HG03520 (cell line): ENCODE measurements around the gene EPHA2.
"Not testable (repeated sequence)": the region's sequence is repeated elsewhere in the genome, so short reads cannot be mapped to it uniquely, and the experiment has no call there.

Experiments used
- ATAC-seq: cut with Tn5 transposase; IDR thresholded peaks from one replicate; pipeline ENCODE4 v1.9.1; 2021; ENCODE audit warnings: mild to moderate bottlenecking, moderate library complexity; ENCODE audit not compliant: unreplicated experiment

Gene EPHA2

GRCh38 chr1:16168622-16169360, 12.9 kb upstream of the EPHA2 start:
- no peak for ATAC-seq

DNA sequence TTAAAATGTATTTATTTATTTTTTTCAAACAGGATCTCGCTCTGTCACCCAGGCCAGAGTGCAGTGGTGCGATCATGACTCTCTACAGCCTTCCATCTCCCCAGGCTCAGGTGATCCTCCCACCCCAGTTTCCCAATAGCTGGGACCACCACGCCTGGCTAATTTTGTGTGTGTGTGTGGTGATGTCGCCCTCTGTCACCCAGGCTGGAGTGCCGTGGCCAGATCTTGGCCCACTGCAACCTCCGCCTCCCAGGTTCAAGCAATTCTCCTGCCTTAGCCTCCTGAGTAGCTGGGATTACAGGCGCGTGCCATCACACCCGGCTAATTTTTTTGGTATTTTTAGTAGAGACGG, 12.3 kb upstream of the EPHA2 start:
- ATAC-seq = not testable (repeated sequence)

GRCh38 chr1:16167331-16168143, 11.7 kb upstream of the EPHA2 start:
- no peak for ATAC-seq

- no peak for ATAC-seq
Observed at GRCh38 chr1:16166117-16166516, 10.2 kb upstream of the EPHA2 start.

DNA sequence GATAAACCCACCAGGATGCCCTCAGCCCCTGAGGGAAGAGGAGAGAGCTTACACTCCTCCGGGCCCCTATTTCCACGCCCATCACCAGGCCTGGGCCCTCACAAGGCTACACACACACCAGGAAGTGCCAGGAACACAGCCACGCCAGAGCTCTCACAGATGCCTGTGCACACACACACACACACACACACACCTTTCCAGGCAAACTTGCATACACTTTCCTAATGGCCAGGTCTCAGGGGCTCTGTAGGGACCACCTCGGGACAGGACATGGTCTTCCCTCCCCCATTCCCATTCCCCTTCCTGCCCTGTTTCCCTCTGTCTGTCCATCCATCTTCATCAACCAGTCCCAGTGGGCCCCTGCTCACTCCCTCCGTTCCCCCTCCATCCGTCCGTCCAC, 9.7 kb upstream of the EPHA2 start:
- ATAC-seq = no peak

GRCh38 chr1:16165073-16165364, 9.2 kb upstream of the EPHA2 start:
- no peak for ATAC-seq

DNA sequence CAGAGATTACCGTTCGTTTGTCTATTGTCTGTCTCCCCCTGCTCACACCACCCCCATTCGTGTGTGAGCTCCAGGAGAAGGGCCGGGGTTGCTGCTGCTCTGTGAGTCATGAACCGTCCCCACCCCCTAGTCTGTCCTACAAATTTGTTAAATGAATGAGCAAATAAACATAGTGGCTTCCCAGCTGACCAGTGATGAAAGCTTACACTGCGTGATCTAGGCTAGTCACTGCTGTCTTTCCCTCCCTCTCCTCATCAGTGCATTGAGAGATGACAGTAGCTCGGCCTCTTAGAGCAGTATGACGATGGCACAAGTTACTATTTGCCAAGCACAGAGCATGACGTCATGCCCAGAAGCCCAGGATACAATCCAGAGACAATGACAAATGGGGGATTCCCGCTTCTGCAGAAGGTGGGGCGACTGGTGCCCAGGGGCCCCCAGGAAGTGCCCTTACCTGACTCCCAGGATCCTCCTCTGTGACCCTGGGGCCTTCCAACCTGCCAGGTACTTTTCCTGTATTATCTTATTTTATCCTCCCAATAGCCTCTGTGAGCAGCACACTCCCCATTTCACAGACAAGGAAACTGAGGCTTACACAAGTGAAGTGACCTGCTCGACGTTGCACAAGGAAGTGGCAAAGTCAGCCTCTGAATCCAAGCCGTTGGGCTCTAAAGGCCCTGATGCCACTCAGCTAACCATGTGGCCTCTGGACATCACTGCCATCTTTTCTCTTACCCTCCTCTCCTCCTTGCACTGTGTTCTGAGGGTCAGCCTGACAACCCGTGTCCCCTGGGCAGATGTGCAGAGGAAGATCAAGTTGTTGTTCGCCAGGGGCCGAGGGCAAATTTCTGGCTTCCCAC, 8.6 kb upstream of the EPHA2 start:
- no peak for ATAC-seq

GRCh38 chr1:16163608-16164212, 7.8 kb upstream of the EPHA2 start:
- not testable (repeated sequence) for ATAC-seq

- no peak for ATAC-seq
Observed at GRCh38 chr1:16162163-16162822, 6.4 kb upstream of the EPHA2 start.

GRCh38 chr1:16161717-16162116, 5.8 kb upstream of the EPHA2 start:
- ATAC-seq = no peak

- no peak for ATAC-seq
Observed at GRCh38 chr1:16158993-16159831, 3.3 kb upstream of the EPHA2 start.

DNA sequence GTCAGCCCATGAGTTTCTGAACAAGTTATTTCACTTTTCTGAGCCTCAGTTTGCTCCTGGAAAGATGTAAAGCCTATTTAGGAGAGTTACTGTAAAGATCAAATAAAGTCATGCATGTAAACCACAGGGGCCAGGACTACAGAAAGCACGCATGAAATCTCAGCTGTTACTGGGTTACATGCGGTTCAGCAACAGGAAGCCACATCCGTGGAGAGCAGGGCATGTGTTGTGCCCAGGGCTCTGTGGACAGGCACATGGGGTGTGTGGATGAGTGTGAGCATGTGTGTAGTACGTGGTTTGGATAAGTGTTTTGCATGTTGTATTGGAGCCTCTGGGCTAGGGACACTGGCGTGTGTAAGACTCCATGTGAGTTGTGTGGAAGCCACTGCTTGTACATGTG, 2.2 kb upstream of the EPHA2 start:
- no peak for ATAC-seq

DNA sequence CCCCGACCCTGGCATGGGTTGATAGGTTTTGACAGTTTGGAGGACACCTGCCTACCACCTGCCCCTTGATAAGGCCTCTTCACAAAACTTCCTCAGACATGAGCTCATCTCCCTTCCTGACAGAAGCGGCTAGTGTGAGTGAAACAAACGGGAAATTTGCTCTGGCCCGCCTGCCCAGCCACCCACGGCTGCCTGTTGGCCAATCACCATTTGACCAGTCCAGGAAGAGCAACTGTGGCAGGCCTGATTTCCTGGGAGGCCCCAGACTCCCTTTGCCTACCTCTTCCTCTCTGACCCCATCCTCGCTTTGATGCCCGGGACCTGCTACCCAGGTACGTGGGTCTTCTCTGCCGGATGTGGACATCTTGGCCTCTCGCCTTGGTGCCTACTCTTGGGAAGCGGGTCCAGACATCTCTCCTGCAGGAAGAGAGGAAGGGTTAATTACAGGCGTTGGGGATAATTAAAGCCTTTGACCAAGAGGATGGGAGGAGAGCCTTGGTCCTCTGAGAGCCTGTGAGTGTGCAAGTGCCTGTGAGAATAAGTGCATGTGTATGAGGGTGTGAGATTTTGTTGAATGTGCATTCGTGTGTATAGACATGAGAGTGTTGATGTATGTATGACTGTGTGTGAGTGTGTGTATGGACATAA, 1.1 kb upstream of the EPHA2 start:
- no peak for ATAC-seq

DNA sequence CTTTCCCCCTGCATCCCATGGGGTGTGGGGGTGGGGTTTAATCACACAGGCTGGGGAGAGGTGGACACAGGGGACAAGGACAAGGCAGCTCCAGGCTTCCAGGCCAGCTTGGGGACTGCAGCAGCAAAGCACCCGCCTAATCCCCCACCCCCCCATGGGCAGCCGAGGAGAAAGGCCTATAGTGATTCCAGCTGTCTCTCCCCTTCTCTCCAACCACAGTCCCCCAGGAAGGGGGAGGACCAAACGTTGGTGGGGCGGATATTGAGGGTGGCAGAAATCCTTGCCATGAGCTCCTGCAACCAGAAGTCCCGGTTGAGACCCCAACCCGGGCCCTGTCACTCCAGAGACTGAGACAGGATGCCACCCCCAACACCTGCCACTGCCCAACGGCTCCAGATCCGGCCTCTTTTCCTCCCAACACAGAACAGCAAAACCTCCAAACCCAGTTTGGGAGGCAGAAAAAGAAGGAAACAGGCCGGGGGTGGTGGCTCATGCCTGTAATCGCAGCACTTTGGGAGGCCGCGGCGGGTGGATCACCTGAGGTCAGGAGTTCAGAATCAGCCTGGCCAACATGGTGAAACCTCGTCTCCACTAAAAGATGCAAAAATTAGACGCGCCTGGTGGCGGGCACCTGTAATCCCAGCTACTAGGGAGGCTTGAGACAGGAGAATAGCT, 1.7 kb downstream of the EPHA2 start:
- no peak for ATAC-seq

DNA sequence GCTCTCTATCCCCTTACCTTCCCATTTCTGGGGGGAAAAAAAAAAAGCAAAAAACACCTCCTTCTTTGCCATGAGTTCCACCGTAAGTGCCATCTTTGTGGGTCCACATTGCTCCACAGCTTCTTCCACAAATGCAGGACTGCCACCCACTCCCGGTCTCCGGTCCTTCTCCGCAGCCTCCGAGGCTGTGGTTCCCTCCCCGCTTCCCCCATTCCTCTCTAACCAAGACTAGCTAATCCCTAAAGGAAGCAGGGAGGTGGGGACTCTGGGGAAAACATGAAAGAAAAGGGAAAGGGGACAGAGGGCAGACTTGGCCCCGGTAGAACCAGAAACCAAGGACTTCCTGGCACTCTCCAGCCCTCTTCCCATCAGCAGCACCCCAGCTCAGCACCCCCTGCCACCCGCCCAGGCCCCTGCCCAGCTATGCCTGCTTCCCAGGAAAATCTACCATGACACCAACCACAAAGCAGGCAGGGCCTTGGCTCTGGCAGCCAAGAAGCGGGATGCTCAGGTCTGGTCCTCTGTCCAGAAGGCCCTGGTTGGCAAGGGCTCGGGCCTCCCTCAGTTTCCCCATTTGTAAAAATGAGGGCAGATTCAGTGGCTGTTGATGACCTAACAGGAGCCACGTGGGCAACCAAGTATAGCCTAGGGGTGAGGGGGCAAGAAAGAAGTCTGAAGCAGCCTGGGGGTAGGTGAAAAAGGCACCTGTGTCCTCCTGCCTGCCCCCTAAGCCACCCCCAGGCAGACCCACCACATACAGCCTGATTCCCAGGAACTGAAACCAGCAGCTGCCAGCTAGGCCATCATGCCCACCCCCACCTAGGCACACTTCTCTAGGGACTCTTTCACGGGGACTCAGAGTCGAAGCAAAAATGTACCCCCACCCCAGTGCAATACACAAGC, 2.5 kb downstream of the EPHA2 start:
- ATAC-seq = no peak

DNA sequence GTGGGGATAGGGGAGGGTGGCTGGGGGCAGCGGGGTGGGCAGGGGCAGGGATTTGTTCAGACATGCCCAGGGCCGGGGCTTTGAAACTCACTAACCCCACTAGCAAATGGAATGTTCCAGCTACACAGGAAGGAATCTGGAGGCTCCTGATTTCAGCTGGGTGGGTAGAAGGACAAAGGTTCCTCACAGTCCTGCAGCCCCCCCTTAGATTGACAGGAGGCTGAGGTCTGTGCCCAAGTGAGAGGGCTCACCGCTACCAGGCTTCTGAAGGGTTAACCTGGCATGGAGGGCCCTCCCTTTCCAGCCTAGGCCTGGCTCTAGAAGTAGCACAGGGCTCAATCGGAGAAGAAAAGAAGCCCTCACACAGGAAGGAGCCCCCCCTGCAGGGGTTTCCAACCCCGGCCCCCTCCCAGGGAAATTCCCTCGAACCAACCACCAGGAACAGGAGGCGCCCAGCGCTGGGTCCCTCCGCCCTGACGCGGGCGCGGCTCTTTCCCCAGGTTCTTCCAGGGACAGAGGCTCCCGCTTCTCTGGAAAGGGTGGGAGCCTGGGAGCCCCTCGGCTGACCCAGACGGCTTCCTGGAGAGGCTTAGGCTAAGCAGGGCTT, 3.3 kb downstream of the EPHA2 start:
- no peak for ATAC-seq

GRCh38 chr1:16151995-16152384, 3.9 kb downstream of the EPHA2 start:
- ATAC-seq = no peak
